HG02885 (cell line): ENCODE measurements around the gene KIRREL2.

ENCODE experiments used
- ATAC-seq: cut with Tn5 transposase; IDR thresholded peaks from one replicate; pipeline ENCODE4 v1.9.1; 2021; ENCODE audit warnings: mild to moderate bottlenecking; ENCODE audit not compliant: unreplicated experiment, poor library complexity

The KIRREL2 gene

DNA sequence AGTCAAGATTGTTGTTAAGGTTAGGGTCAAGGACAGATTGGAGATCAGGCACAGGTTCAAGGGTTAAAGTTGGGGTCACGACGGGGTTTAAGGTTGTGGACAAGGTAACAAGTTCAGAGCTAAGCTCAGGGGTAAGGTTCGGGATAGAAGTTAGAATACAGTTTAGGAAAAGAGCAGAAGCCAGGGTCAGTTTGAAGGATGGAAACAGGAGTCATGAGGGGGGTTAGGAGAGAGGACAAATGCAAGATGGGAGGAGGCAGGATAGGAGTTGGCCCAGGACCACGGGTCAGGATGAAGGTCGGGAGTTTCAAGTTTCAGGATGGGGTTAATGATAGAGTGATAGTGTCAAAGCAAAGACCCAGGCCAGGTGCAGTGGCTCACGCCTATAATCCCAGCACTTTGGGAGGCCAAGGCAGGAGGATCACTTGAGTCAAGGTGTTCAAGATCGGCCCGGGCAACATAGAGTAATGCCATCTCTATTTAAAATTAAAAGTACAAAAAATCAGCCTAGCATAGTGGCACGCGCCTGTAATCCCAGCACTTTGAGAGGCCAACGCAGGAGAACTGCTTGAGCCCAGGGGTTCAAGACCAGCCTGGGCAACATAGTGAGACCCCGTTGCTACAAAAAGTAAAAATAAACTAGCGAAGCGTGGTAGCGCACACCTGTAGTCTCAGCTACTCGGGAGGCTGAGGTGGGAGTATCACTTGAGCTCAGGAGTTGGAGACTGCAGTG lies 12.1 kb upstream of the KIRREL2 start:
- no peak for ATAC-seq

DNA sequence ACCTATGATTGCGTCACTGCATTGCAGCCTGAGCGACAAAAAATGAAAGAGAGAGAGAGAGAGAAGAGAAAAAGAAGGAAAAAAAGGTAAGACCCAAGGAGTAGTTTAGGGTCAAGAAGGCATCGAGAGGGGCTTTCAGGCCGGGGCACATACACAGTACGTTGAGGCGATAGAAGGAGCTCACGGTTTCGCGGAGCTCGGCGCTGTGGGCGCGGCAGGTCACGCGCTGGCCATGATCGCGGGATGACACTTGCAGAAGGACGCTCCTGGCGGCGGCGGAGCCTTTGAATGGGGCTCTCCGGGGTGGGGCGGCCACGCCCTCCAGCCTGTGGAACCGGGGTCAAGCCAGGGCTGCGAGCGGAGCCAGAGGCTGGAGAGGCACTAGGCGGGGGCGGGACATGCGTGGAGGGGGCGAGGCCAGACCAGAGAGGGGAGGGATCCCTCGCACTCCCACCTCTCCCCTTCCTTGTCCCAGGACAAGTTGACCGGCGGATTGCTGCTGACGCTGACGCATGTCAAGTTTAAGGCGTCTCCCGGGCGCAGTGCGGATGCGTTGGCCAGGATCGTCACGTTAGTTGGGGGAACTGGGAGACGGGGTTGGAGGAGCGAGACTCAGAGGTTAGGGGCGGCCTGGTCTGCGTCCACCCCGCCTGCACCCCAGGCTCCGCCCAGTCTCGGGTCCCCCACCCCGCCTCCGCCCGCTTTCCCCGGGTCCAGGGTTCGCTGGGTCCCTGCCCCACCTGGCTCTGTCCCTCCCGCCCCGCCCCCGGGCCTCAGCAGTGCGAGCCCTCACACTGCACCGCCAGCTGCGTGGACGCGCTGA lies 11.3 kb upstream of the KIRREL2 start:
- ATAC-seq = no peak

DNA sequence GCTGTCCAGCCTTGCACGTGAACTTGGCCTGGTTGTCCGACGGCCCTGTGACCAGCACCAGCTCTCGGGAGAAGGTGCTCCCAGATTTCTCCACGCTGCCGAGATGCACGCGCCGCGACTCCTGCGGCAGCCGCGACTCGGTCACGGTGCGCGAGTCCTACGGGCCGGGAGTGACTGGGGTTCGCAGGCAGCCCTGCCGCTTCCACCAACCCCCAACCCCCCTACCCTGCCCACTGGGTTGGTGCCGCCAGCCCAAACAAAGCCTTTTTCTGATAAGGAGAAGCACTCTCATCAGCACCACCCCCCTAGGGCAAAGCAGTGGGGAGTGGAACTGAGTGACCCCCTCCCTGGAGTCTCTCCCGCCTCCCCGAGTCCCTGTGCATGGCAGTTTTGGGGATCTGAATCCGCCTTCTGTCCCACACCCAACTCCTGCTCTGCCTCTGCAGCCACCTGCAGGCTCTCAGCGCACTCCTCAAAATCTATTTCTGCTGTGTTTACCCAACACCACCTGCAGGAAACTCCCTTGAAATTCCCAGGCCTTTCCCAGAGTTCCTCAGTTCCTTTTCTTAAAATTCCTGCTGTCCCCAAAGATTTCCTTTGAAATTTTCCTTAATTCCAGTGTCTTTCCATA lies 10.6 kb upstream of the KIRREL2 start:
- ATAC-seq = no peak

DNA sequence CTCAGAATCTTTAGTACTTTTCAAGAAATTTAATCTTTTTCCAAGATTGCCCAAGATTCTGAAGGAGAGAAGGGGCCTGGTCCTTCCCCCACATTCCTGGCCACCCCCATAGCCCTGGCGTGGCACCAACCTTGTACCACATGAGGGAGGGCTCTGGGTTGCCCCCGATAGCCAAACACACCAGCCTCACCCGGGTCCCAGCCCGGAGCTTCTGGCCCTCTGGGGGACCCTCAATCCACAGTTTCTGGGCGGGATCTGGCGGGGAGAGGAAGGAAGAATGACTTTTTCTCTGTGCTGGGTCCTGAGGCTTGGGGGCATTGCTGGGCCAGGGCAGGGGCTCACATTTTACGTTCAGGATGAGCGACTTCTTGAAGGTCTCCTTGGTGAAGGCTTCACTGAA lies 8.8 kb upstream of the KIRREL2 start:
- ATAC-seq = no peak

DNA sequence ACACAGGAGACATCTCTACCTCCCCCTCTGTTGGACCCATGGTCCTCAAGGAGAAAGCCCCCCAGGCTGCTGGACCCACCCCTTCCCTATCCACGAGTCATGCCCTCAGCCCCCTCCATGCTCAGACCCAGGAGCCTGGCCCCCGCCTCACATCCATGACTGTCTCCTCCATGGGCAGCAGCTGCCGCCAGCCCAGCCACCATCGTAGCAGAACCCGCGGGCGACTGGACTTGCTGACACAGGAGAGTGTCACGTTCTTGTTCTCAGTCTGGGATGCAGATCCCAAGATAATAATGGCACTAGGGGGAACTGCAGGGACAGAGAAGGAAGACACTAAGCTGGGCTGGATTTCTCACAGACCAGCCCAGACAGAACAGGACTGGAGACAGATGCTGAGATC lies 8.2 kb upstream of the KIRREL2 start:
- no peak for ATAC-seq

DNA sequence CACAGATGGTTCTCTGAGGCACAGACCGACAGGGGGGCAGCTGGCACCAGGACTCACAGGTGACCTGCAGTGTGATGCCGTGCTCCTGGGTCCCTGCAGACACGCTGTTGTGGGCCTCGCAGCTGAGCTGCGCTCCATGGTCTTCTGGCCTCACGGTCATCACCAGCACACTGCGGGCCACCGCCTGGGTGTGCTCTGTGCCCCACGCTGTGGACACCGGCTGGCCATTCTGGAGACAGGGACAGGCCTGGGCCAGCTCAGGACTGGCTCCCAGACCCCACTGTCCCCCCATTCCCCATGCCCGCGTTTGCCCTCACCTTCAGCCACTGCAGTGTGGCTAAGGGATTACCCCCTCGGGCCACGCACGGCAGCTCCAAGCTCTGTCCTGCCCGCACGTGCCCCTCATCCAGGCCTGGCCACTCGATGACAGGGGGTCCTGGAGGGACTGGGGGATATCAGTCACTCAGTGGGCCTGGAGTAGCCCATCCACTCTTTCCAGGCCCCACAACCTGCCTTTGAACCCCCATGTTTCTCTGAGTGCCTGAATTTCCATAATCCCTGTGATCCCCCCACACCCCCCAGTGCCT lies 7.7 kb upstream of the KIRREL2 start:
- ATAC-seq = no peak

DNA sequence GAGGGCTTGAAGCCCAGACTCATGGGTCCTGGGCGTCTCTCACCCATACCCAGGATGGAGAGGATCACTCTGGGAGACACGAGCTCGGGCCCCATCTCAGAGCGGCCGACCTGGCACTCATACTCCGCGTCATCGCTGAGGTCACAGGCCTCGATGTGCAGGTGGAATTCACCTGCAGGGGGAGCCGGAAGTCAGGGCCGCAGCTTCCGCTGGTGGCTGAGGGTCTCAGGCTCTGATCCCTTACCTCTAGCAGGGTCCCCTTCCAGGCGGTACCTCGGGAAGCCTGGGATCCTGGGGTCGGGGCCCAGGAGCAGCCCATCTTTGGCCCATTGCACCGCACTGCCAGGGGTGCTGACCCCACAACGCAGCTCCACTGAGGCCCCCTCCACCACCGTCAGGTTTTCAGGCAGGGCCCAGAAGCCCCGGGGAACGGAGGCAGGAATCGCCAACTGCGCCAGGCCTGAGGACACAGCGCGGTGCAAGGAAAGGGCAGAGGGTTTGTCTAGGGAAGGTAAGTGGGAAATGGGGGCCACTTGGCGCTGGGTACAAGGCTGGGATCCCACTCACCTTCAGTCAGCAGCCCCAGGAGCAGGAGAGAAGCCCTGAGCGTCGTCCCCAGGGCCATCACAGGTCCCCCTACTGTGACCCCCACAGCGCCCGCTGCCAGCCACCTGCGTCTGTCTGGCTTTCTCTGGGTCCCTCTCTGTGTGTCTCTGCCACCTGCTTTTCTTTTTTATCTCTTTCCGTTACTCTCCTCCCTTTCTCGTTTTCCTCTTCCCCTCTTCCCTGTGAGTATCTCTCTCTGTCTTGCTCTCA lies 5.3 kb upstream of the KIRREL2 start:
- ATAC-seq = no peak

DNA sequence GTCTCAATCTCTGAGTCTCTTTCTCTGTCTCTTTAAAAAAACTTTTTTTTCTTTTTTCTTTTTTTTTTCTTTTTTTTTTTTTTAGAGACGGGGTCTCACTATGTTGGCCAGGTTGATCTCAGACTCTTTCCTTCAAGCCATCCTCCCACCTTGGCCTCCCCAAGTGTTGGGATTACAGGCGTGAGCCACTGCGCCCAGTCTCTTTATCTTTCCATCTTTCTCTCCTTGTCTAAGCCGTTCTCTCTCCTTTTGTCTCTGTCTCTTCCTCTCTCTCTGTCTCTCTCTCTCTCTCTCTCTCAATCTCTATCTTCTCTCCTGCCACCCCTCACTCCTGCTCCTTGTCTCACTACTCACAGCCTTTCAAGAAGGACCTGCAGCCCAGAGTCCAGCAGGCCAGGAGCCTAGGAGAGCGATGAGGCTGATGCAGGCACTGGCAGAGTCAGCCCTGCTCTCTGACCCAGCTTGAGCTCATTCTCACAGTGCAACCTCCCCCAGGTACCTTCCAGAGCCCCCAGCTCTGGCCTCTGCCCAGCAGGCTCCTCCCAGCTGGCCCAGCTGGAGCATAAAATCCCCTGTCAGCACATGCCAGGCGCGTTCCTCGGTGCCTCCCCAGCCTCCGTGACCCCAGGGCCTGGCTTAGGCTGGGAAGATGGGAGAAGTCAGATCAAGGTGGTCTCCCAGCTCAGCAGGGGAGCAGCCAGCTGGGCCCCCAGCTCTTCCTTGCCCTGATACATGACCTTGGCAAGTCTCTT lies 4.5 kb upstream of the KIRREL2 start, which contains the start of gene NPHS1:
Gene NPHS1 (minus strand): TSS at position 476 of the 752 bp plus-strand sequence. CDS start 667 bp downstream, outside the sequence.
- ATAC-seq = no peak

DNA sequence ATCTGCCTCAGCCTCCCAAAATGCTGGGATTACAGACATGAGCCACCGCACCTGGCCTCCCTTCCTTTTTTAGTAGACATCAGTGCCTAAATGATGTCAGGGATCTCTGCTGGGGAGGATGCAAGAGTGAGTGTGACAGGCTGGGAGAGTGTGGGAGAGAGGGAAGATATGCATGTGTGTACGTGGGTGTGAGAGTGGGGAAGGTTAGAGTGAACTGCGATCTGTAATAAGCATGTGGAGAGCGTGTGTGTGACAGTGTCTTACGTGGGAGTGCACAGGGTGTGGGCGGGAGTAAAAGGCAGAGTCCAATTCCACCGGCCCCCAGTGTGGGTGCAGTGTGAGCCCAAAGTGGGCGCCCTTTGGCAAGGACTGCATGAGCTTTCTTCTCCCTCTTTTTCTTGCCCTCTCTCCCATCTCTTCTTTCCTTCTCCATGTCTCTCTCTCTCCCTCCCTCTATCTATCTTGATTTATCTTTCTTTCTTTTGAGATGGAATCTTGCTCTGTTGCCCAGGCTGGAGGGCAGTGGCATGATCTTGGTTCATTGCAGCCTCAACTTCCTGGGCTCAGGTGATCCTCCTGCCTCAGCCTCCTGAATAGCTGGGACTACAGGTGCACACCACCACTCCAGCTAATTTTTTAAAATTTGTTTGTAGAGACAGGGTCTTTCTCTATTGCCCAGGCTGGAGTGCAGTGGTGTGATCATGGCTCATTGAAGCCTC lies 3.5 kb upstream of the KIRREL2 start:
- no peak for ATAC-seq

DNA sequence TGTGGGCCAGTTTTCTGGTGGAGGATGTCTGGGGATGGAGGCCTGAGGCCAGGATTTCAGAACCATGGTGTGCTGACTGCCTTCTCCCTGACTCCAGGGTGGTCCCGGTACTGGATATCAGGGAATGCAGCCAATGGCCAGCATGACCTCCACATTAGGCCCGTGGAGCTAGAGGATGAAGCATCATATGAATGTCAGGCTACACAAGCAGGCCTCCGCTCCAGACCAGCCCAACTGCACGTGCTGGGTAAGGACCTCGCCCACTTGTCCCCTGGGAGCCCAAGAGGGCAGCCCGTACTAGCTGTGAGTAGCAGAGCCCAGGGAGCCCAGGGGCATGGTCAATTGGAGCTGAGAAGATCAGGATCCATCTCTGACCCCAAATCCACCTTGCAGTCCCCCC lies 1.6 kb downstream of the KIRREL2 start:
- no peak for ATAC-seq

DNA sequence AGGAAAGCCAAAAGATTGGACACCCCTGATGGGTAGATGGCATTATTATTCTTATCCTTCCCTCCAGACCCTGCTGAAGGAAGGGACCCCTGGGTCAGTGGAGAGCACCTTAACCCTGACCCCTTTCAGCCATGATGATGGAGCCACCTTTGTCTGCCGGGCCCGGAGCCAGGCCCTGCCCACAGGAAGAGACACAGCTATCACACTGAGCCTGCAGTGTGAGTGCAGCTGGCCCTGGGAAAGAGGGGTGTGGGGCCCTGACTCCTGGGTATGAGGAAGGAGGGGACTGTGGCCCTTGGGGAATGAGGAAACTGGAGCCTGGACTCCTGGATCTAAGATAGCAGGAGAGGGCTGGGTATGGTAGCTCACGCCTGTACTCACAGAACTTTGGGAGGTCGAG lies 2.7 kb downstream of the KIRREL2 start:
- ATAC-seq = no peak

DNA sequence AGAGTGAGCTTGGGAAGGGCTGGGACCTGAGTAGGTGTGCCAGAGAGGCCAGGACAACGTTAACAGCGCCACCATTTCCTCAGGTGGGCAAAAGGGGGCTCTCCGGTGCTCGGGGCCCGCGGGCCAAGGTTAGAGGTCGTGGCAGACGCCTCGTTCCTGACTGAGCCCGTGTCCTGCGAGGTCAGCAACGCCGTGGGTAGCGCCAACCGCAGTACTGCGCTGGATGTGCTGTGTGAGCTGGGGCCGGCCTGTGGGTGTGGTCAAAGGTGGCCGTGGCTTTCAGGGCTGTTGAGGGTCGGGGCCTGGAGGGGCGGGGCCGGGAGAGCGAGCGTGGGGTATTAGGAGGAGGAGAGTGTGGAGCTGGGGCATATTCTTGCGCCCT lies 3.7 kb downstream of the KIRREL2 start:
- ATAC-seq = no peak

DNA sequence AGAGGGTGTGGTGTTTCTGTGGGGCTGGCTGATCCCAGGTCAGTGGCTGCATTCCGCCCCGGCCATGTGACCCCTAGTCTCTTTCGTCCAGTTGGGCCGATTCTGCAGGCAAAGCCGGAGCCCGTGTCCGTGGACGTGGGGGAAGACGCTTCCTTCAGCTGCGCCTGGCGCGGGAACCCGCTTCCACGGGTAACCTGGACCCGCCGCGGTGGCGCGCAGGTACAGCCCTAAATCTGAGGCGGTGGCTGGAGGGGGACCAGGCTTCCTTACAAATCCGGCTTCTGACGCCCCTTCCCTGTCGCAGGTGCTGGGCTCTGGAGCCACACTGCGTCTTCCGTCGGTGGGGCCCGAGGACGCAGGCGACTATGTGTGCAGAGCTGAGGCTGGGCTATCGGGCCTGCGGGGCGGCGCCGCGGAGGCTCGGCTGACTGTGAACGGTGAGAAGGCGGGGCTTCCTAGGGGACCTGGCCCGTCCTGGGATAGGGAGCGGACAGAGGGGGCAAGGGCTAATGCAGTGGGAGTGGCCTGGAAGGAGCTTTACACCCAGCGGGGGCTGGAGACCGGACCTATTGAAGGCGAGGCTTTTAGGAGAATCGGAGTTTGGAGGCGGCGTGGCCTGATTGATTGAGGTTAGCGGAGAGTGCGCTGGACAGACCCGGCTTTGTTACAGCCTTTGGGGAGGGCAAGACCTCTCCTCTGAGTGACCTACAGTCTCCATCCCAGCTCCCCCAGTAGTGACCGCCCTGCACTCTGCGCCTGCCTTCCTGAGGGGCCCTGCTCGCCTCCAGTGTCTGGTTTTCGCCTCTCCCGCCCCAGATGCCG lies 4.3 kb downstream of the KIRREL2 start:
- ATAC-seq = no peak

DNA sequence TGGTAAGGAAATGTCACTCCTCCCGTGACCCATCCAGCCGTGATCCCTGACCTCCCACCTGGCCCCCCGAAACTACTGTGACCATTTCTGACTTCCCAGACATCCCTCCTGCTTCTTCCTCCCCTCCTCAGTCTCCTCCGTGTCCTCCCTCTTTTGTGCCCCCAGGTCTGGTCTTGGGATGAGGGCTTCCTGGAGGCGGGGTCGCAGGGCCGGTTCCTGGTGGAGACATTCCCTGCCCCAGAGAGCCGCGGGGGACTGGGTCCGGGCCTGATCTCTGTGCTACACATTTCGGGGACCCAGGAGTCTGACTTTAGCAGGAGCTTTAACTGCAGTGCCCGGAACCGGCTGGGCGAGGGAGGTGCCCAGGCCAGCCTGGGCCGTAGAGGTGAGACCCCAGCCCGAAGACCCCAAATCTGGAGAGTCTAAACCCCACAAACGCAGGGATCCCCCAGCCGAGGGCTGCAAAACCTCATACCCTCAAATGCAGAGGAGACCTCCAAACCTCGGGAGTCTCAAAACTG lies 5.0 kb downstream of the KIRREL2 start:
- no peak for ATAC-seq

DNA sequence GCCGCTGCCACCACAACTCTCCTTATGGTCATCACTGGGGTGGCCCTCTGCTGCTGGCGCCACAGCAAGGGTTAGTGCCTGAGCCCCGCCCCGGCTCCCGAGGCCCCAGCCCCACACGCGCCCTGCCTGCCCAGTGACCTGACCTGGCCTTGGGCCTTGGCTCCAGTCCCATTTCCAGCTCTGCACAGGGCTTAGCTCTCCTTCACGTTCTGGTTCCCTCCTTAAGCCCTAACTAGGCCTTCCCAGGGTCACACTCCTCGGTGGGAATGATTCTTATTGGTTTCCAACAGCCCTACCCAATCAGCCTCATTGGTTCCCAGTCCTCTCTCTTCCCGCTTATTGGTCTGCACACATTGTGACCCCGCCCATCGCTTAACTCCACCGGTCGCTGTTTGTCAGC lies 5.8 kb downstream of the KIRREL2 start:
- ATAC-seq = no peak

DNA sequence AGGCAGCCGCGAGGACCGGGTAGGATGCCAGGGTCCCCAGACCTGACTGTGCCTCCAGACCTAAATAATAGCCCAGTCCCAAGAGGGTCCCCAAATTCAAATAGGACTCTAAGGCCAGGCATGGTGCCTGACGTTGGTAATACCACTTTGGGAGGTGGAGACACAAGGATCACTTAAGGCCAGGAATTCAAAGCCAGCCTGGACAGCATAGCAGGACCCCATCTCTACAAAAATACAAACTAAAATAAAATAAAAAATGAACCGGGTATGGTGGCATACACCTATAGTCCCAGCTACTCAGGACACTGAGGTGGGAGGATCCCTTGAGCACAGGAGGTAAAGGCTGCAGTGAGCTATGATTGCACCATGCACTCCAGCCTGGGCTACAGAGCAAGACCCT lies 6.3 kb downstream of the KIRREL2 start:
- ATAC-seq = no peak

DNA sequence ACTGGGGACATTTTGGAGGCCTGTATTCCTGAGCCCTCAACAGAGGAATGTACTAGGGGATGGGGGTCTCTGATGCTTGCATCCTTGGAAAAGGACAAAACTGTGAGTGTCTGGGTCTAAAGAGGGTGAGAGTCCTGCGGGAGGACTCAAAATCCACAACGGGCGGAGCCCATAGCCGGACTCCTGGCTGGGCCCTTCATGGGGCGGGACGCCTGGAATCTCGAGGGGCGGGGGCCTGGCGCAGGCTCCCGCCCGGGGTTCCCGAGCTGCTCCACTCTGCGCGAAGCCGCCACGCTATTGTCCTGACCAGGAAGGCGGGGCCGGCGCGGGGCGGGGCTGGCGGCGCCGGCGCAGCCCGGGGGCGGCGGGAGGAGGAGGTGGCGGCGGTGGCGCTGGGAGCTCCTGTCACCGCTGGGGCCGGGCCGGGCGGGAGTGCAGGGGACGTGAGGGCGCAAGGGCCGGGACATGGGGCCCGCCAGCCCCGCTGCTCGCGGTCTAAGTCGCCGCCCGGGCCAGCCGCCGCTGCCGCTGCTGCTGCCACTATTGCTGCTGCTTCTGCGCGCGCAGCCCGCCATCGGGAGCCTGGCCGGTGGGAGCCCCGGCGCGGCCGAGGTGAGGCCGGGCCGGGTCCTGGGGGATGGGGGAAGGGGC lies 11.6 kb downstream of the KIRREL2 start, which contains the start of gene APLP1:
Gene APLP1 (plus strand): TSS at position 403 of the 651 bp plus-strand sequence. CDS start 63 bp downstream, at position 466.
- no peak for ATAC-seq
